KMS-11 (cell line): ENCODE data around the gene LRRC49.

Source experiments
- H2AFZ ChIP-seq: fragments of 200-600 bp; sonication (generic); 2 replicates; pipeline ENCODE4 v1.6.1; 2016; ENCODE audit warnings: antibody characterized with exemption, mixed run types, low read depth
- H3K27ac ChIP-seq: fragments of 200-600 bp; sonication (generic); 2 replicates; pipeline ENCODE4 v1.6.1; 2016; ENCODE audit warnings: mild to moderate bottlenecking, mixed run types
- H3K27me3 ChIP-seq: fragments of 200-600 bp; sonication (generic); 2 replicates; pipeline ENCODE4 v1.6.1; 2017; ENCODE audit warnings: mild to moderate bottlenecking, low read depth, mixed run types, moderate library complexity; ENCODE audit not compliant: insufficient read depth
- H3K36me3 ChIP-seq: fragments of 200-600 bp; sonication (generic); 2 replicates; pipeline ENCODE4 v1.6.1; 2017; ENCODE audit warnings: mild to moderate bottlenecking, mixed run types; ENCODE audit not compliant: insufficient read depth
- H3K4me1 ChIP-seq: fragments of 200-600 bp; sonication (generic); 2 replicates; pipeline ENCODE4 v1.6.1; 2016; ENCODE audit warnings: mild to moderate bottlenecking, low read depth, mixed run types; ENCODE audit not compliant: poor library complexity, severe bottlenecking
- H3K4me2 ChIP-seq: fragments of 200-600 bp; sonication (generic); 2 replicates; pipeline ENCODE4 v1.7.0; 2016; ENCODE audit warnings: mild to moderate bottlenecking, mixed run types
- H3K4me3 ChIP-seq: fragments of 200-600 bp; sonication (generic); IDR thresholded peaks from 2 replicates; pipeline ENCODE4 v1.6.1; 2017; ENCODE audit warnings: low read depth, low read length, mixed read lengths; ENCODE audit not compliant: insufficient read depth
- H3K79me2 ChIP-seq: fragments of 200-600 bp; sonication (generic); 2 replicates; pipeline ENCODE4 v1.6.1; 2016; ENCODE audit warnings: low read depth, mixed run types; ENCODE audit not compliant: insufficient read depth
- H3K9ac ChIP-seq: fragments of 200-600 bp; sonication (generic); 2 replicates; pipeline ENCODE4 v1.6.1; 2016; ENCODE audit warnings: mild to moderate bottlenecking, mixed run types
- H4K20me1 ChIP-seq: fragments of 200-600 bp; sonication (generic); 2 replicates; pipeline ENCODE4 v1.6.1; 2016; ENCODE audit warnings: mild to moderate bottlenecking, mixed run types; ENCODE audit not compliant: insufficient read depth
- CTCF ChIP-seq: fragments of 200-600 bp; sonication (generic); conservative IDR thresholded peaks from 2 replicates; pipeline ENCODE4 v1.6.1; 2017; ENCODE audit warnings: low read depth, mild to moderate bottlenecking, antibody characterized with exemption, low read length, moderate library complexity, mixed read lengths

LRRC49 gene

GRCh38 chr15:71055461-71055860 is 162.8 kb downstream of the LRRC49 start:
- H3K4me1 ChIP-seq, result no peaks in the 10 kb centered on the region
- no peak overlapping the region for H3K4me3 ChIP-seq
- H3K9ac ChIP-seq, result no peak overlapping the region
- no peak overlapping the region for H3K4me2 ChIP-seq
- TF ChIP-seq CTCF, result no peak
- H2AFZ ChIP-seq, result no peak overlapping the region
- no peaks in the 10 kb centered on the region for H3K36me3 ChIP-seq
- H3K79me2 ChIP-seq, result no peaks in the 10 kb centered on the region
- no peaks in the 10 kb centered on the region for H3K27me3 ChIP-seq
- no peaks in the 10 kb centered on the region for H4K20me1 ChIP-seq
- no peak overlapping the region for H3K27ac ChIP-seq

- H4K20me1 ChIP-seq, result no peaks in the 10 kb centered on the region
- H3K4me1 ChIP-seq, result no peaks in the 10 kb centered on the region
- no peak overlapping the region for H3K4me2 ChIP-seq
- no peak for TF ChIP-seq CTCF
- no peaks in the 10 kb centered on the region for H3K36me3 ChIP-seq
- no peak overlapping the region for H2AFZ ChIP-seq
- H3K4me3 ChIP-seq, result no peak overlapping the region
- no peak overlapping the region for H3K27ac ChIP-seq
- no peak overlapping the region for H3K9ac ChIP-seq
- H3K79me2 ChIP-seq, result no peaks in the 10 kb centered on the region
- no peaks in the 10 kb centered on the region for H3K27me3 ChIP-seq
Measured at GRCh38 chr15:71056111-71056510, 163.5 kb downstream of the LRRC49 start.

- Histone ChIP-seq H2AFZ (no peak overlapping the region), H3K4me3 (no peak overlapping the region), H3K27me3 (no peaks in the 10 kb centered on the region), H3K79me2 (no peaks in the 10 kb centered on the region), H3K4me1 (no peaks in the 10 kb centered on the region), H3K36me3 (no peaks in the 10 kb centered on the region), H4K20me1 (no peaks in the 10 kb centered on the region), H3K27ac (no peak overlapping the region), H3K4me2 (no peak overlapping the region), H3K9ac (no peak overlapping the region)
- TF ChIP-seq CTCF, result no peak
Measured at GRCh38 chr15:71057143-71057542, 164.5 kb downstream of the LRRC49 start.

DNA sequence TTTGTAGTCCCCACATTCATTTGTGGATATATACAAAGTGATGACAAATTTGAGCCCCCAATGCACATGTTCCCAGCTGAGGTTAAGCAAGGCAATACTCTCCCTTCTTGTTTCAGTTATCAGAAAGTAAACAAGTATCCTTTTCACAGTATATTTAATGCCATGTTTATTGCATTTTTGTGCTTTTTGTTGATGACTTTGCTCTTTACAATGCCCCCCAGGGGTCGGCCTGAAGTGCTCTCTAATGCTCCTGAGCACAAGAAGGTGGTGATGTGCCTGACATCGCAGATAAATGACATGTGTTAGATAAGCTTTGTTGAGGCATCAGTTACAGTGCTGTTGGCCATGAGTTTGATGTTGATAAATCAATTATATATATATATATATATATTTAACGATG is 165.0 kb downstream of the LRRC49 start:
- no peaks in the 10 kb centered on the region for H4K20me1 ChIP-seq
- H3K27me3 ChIP-seq, result no peaks in the 10 kb centered on the region
- H3K27ac ChIP-seq, result no peak overlapping the region
- H3K4me1 ChIP-seq, result no peaks in the 10 kb centered on the region
- no peak overlapping the region for H2AFZ ChIP-seq
- H3K9ac ChIP-seq, result no peak overlapping the region
- no peak for TF ChIP-seq CTCF
- H3K4me3 ChIP-seq, result no peak overlapping the region
- H3K79me2 ChIP-seq, result no peaks in the 10 kb centered on the region
- H3K4me2 ChIP-seq, result no peak overlapping the region
- H3K36me3 ChIP-seq, result no peaks in the 10 kb centered on the region

GRCh38 chr15:71060983-71061382 is 168.4 kb downstream of the LRRC49 start:
- no peak overlapping the region for H3K4me2 ChIP-seq
- H3K4me1 ChIP-seq, result no peaks in the 10 kb centered on the region
- no peak overlapping the region for H2AFZ ChIP-seq
- no peaks in the 10 kb centered on the region for H3K36me3 ChIP-seq
- H3K27ac ChIP-seq, result no peak overlapping the region
- no peak for TF ChIP-seq CTCF
- no peaks in the 10 kb centered on the region for H3K79me2 ChIP-seq
- no peak overlapping the region for H3K4me3 ChIP-seq
- H3K9ac ChIP-seq, result no peak overlapping the region
- H3K27me3 ChIP-seq, result no peaks in the 10 kb centered on the region
- no peaks in the 10 kb centered on the region for H4K20me1 ChIP-seq
